ENCODE results near the gene PIK3CA. TPM values are rescaled to one million over a fixed set of nuclear protein-coding genes. Genes with fewer than 3 reads are reported as not detected.
"Not testable (repeated sequence)": the region's sequence is repeated elsewhere in the genome, so short reads cannot be mapped to it uniquely, and the experiment has no call there.

Gene PIK3CA
- total RNA-seq, 2 experiments from 2014 or later: 57.1 to 63.1 TPM

DNA sequence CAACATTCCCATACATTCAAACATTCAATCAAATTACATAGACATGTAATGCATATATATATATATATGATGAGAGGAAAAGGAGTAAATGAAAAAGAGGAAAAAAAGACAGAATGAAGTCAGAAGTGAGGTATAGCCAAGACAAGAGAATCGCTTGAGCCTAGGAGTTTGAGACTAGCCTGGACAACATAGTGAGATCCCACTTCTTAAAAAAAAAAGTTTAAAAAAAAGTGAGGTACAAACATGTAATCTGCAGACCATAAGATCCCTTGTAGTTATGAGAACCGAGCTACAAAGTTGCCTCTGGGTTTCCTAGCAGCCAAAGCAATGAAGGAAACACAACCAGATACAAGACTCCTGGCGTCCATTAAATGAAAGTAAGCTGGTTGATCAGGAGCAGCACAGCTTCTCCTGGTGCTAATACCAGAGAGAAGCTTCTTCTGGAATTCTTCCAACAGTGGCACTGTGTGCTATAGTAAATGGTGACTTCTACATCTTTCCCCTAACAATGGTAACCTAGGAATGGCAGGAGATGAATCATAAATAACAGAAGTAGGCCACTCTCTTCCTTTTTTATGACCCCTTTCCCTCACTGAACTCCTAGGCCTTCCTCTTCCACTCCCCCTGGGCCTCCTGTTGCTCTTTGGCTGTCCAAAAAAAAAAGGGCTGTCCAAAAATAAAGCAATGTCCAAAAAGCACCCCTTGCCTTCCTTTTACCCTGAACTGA, 99.3 kb downstream of the PIK3CA start:
- H3K4me3 ChIP-seq (ENCODE audit: low read length): no peak overlapping the region
- no peaks in the 10 kb centered on the region for H3K4me1 Mint-ChIP-seq (ENCODE audit: low read depth)
- ChIA-PET CTCF (no interaction called here), POLR2A (no interaction called here)
- H3K9me3 Mint-ChIP-seq: no peaks in the 10 kb centered on the region
- intact Hi-C loops (cut with DNase I, micrococcal nuclease): no loop called here
- TF ChIP-seq, protein P1, sequence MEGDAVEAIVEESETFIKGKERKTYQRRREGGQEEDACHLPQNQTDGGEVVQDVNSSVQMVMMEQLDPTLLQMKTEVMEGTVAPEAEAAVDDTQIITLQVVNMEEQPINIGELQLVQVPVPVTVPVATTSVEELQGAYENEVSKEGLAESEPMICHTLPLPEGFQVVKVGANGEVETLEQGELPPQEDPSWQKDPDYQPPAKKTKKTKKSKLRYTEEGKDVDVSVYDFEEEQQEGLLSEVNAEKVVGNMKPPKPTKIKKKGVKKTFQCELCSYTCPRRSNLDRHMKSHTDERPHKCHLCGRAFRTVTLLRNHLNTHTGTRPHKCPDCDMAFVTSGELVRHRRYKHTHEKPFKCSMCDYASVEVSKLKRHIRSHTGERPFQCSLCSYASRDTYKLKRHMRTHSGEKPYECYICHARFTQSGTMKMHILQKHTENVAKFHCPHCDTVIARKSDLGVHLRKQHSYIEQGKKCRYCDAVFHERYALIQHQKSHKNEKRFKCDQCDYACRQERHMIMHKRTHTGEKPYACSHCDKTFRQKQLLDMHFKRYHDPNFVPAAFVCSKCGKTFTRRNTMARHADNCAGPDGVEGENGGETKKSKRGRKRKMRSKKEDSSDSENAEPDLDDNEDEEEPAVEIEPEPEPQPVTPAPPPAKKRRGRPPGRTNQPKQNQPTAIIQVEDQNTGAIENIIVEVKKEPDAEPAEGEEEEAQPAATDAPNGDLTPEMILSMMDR (IDR thresholded peaks at IDR 0.05): no peak
- no peaks in the 10 kb centered on the region for H3K4me1 ChIP-seq (ENCODE audit: insufficient read depth, low read length)
- H3K27ac Mint-ChIP-seq: no peak overlapping the region
- no peak for ATAC-seq (ENCODE audit: poor library complexity)
- H3K36me3 ChIP-seq (ENCODE audit: insufficient read depth, low read length): no peaks in the 10 kb centered on the region
- no peaks in the 10 kb centered on the region for H3K9me3 ChIP-seq (ENCODE audit: control insufficient read depth in 1 of 2, insufficient read depth in 1 of 2, low read length in 2 of 2)
- no peak overlapping the region for H3K4me3 Mint-ChIP-seq
- no peaks in the 10 kb centered on the region for H3K27me3 ChIP-seq (ENCODE audit: control insufficient read depth in 1 of 2, insufficient read depth in 2 of 2, low read length in 2 of 2)
- H3K36me3 Mint-ChIP-seq (ENCODE audit: low read depth): no peaks in the 10 kb centered on the region
- H3K27me3 Mint-ChIP-seq: no peaks in the 10 kb centered on the region
- H3K27ac ChIP-seq (ENCODE audit: low read depth in 1 of 2, low read length in 2 of 2): no peak overlapping the region
- no peak for DNase-seq

DNA sequence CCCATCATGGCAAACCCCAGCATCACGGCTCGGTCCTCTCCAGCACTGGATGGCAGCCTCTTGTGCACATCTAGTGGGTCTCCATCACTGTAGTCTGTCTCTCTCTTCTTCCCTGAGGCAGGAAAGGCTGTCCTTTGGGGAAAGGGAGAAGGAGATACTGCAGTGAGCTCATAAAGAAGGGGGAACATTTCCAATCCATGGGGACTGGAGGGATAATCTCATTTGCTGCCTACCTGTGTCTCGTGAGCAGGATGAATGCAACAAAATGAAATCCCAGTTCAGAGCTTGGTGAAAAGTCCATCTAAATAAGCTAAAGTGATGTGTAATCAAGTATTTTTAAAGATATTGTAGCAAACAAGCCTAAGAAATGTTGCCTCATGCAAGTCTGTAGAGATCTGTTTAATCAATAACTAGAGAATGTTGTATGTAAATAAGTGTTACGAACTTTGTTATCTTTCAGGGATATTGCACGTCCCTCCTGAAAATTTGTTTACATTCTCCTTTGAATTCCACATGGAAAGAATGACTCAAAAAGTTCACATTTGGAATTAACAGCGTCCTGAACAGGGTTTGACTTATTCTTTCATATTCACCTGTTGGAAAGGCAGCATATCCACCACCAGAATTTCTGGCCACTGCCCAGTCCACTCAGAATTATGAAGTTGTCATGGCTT, 102.8 kb downstream of the PIK3CA start, which contains the start of gene KCNMB3:
TSS of gene KCNMB3 (minus strand) at position 312 of the 674 bp plus-strand sequence. CDS start at position 188, 124 bp downstream.
- Histone ChIP-seq H3K9me3 (ENCODE audit: control insufficient read depth in 1 of 2, insufficient read depth in 1 of 2, low read length in 2 of 2) (peaks cover 0 to 4% of the 10 kb centered on the region in 2 experiments), H3K36me3 (ENCODE audit: insufficient read depth, low read length) (no peaks in the 10 kb centered on the region), H3K27ac (ENCODE audit: low read depth in 1 of 2, low read length in 2 of 2) (no peak within 1 kb of the TSS), H3K4me3 (ENCODE audit: low read length) (no peak within 1 kb of the TSS), H3K27me3 (ENCODE audit: control insufficient read depth in 1 of 2, insufficient read depth in 2 of 2, low read length in 2 of 2) (no peaks in the 10 kb centered on the region), H3K4me1 (ENCODE audit: insufficient read depth, low read length) (no peaks in the 10 kb centered on the region)
- POLR2A ChIA-PET: no interaction called here
- H3K9me3 Mint-ChIP-seq: no peaks in the 10 kb centered on the region
- TF ChIP-seq, protein P1 (IDR thresholded peaks at IDR 0.05): no peak
- intact Hi-C loops (cut with DNase I, micrococcal nuclease): no loop called here
- DNase-seq (no peak), ATAC-seq (ENCODE audit: poor library complexity) (no peak)
- CTCF ChIA-PET: no interaction called here
- no peak within 1 kb of the TSS for H3K27ac Mint-ChIP-seq
- H3K36me3 Mint-ChIP-seq (ENCODE audit: low read depth): no peaks in the 10 kb centered on the region
- no peaks in the 10 kb centered on the region for H3K4me1 Mint-ChIP-seq (ENCODE audit: low read depth)
- H3K4me3 Mint-ChIP-seq: no peak within 1 kb of the TSS
- H3K27me3 Mint-ChIP-seq: no peaks in the 10 kb centered on the region

- Mint-ChIP-seq H3K27ac (no peak overlapping the region), H3K9me3 (peaks cover 4% of the 10 kb centered on the region), H3K27me3 (no peaks in the 10 kb centered on the region), H3K4me1 (ENCODE audit: low read depth) (peaks cover 12% of the 10 kb centered on the region), H3K4me3 (no peak overlapping the region), H3K36me3 (ENCODE audit: low read depth) (no peaks in the 10 kb centered on the region)
- ChIA-PET CTCF (no interaction called here), POLR2A (no interaction called here)
- TF ChIP-seq, protein P1 (IDR thresholded peaks at IDR 0.05): no peak
- no peak for DNase-seq
- H3K36me3 ChIP-seq (ENCODE audit: insufficient read depth, low read length): no peaks in the 10 kb centered on the region
- H3K4me3 ChIP-seq (ENCODE audit: low read length): no peak overlapping the region
- peaks cover 4 to 8% of the 10 kb centered on the region in 2 experiments for H3K9me3 ChIP-seq (ENCODE audit: control insufficient read depth in 1 of 2, insufficient read depth in 1 of 2, low read length in 2 of 2)
- no peak overlapping the region for H3K27ac ChIP-seq (ENCODE audit: low read depth in 1 of 2, low read length in 2 of 2)
- H3K27me3 ChIP-seq (ENCODE audit: control insufficient read depth in 1 of 2, insufficient read depth in 2 of 2, low read length in 2 of 2): no peaks in the 10 kb centered on the region
- no peak for ATAC-seq (ENCODE audit: poor library complexity)
- H3K4me1 ChIP-seq (ENCODE audit: insufficient read depth, low read length): peaks cover 9% of the 10 kb centered on the region
- intact Hi-C loops (cut with DNase I, micrococcal nuclease): no loop called here
Measured at GRCh38 chr3:179256813-179257212, 108.7 kb downstream of the PIK3CA start.

DNA sequence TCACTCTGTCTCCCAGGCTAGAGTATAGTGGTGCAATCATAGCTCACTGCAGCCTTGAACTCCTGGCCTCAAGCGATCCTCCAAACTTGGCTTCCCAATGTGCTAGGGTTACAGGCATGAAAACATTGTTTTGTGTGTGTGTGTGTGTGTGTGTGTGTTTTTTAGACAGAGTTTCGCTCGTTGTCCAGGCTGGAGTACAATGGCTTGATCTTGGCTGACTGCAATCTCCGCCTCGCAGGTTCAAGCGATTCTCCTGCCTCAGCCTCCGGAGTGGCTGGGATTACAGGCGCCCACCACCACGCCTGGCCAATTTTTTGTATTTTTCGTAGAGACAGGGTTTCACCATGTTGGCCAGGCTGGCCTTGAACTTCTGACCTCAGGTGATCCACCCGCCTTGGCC, 109.6 kb downstream of the PIK3CA start:
- H3K36me3 Mint-ChIP-seq (ENCODE audit: low read depth); H3K9me3 ChIP-seq (ENCODE audit: control insufficient read depth in 1 of 2, insufficient read depth in 1 of 2, low read length in 2 of 2); H3K4me3 ChIP-seq (ENCODE audit: low read length); CTCF ChIA-PET; intact Hi-C loops (cut with DNase I, micrococcal nuclease); H3K27me3 ChIP-seq (ENCODE audit: control insufficient read depth in 1 of 2, insufficient read depth in 2 of 2, low read length in 2 of 2); H3K27ac ChIP-seq (ENCODE audit: low read depth in 1 of 2, low read length in 2 of 2); H3K9me3 Mint-ChIP-seq; H3K27me3 Mint-ChIP-seq; DNase-seq; H3K27ac Mint-ChIP-seq; H3K4me3 Mint-ChIP-seq; POLR2A ChIA-PET; ATAC-seq (ENCODE audit: poor library complexity); H3K36me3 ChIP-seq (ENCODE audit: insufficient read depth, low read length): not testable (repeated sequence)
- H3K4me1 ChIP-seq (ENCODE audit: insufficient read depth, low read length): peaks cover 12% of the 10 kb centered on the region
- H3K4me1 Mint-ChIP-seq (ENCODE audit: low read depth): peaks cover 12% of the 10 kb centered on the region

Data from CD4-positive, alpha-beta T cell (primary cell).